ENCODE results near the gene ARHGAP44. TPM values are rescaled to one million over a fixed set of nuclear protein-coding genes. Genes with fewer than 3 reads are reported as not detected.

ARHGAP44 gene
- total and polyA plus RNA-seq, 4 donors = 0.14 to 1.3 (median 0.42) TPM

- Histone ChIP-seq H3K9me3 (ENCODE audit: control insufficient read depth in 4 of 4, low read length in 3 of 4) (no peaks in the 10 kb centered on the region), H3K36me3 (ENCODE audit: control insufficient read depth in 4 of 4, insufficient read depth in 3 of 4, low read depth in 1 of 4, low read length in 3 of 4) (no peaks in the 10 kb centered on the region), H3K4me3 (ENCODE audit: low read depth in 1 of 3, low read length in 3 of 3) (no peak overlapping the region), H3K27ac (ENCODE audit: low read depth in 1 of 2, low read length in 2 of 2) (no peak overlapping the region), H3K9ac (ENCODE audit: low read depth in 1 of 2, low read length in 2 of 2) (no peak overlapping the region), H3K4me1 (ENCODE audit: control insufficient read depth in 4 of 4, insufficient read depth in 4 of 4, low read length in 3 of 4) (peaks cover 8 to 46% (median 27%) of the 10 kb centered on the region in 4 donors), H3K27me3 (ENCODE audit: control insufficient read depth in 4 of 4, insufficient read depth in 4 of 4, low read length in 3 of 4) (no peaks in the 10 kb centered on the region)
- TF ChIP-seq NR2F2 (IDR thresholded peaks at IDR 0.05) (no peak), MAX (IDR thresholded peaks at IDR 0.05) (no peak), ATF3 (IDR thresholded peaks at IDR 0.05) (no peak), FOXA2 (IDR thresholded peaks at IDR 0.05) (no peak), ZBTB33 (IDR thresholded peaks at IDR 0.05) (no peak), REST (IDR thresholded peaks at IDR 0.05) (no peak), FOXA1 (IDR thresholded peaks at IDR 0.05) (no peak), SP1 (IDR thresholded peaks at IDR 0.05) (no peak), CTCF (IDR thresholded peaks at IDR 0.05; ENCODE audit: low read depth, low read length, missing input control) (no peak), YY1 (IDR thresholded peaks at IDR 0.05) (no peak), RAD21 (IDR thresholded peaks at IDR 0.05) (no peak), HNF4G (IDR thresholded peaks at IDR 0.05) (no peak), RXRA (IDR thresholded peaks at IDR 0.05) (no peak), HNF4A (conservative IDR thresholded peaks at IDR 0.05) (no peak), EGR1 (IDR thresholded peaks at IDR 0.05; ENCODE audit: low read depth in 2 of 2) (no peak)
- 82% methylated on average over 14 of the region's 14 CpGs for WGBS
- DNase-seq (ENCODE audit: low spot score) = no peak
Measured at GRCh38 chr17:12985431-12986293, 196.4 kb downstream of the ARHGAP44 start.
